ENCODE measurements around the gene ZDHHC14. TPM values are rescaled to one million over a fixed set of nuclear protein-coding genes. Genes with fewer than 3 reads are reported as not detected.

ZDHHC14 gene
- total RNA-seq, 1 donor: 7.9 TPM

DNA sequence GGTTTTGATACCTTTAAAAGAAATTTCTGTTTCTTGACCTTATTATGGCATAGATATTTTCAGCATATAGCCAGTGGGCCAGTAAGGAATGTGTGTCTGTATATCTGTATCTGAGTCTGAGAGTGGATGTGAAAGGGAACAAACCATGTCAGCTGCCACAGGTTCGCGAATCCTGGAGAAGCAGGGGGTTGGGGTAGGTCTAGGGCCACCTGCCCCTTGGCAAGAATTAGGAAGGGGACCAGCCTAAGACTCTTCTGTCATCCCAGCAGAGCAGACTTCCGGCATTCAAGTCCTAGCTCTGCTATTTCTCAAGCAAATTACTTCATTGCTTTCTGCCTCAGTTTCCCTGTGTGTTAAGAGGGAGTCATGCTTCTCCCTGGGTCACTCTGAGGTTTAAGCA lies 261.7 kb downstream of the ZDHHC14 start:
- TF ChIP-seq, protein P1, sequence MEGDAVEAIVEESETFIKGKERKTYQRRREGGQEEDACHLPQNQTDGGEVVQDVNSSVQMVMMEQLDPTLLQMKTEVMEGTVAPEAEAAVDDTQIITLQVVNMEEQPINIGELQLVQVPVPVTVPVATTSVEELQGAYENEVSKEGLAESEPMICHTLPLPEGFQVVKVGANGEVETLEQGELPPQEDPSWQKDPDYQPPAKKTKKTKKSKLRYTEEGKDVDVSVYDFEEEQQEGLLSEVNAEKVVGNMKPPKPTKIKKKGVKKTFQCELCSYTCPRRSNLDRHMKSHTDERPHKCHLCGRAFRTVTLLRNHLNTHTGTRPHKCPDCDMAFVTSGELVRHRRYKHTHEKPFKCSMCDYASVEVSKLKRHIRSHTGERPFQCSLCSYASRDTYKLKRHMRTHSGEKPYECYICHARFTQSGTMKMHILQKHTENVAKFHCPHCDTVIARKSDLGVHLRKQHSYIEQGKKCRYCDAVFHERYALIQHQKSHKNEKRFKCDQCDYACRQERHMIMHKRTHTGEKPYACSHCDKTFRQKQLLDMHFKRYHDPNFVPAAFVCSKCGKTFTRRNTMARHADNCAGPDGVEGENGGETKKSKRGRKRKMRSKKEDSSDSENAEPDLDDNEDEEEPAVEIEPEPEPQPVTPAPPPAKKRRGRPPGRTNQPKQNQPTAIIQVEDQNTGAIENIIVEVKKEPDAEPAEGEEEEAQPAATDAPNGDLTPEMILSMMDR (IDR thresholded peaks at IDR 0.05; ENCODE audit: insufficient read depth, low read length): no peak
- no peak for DNase-seq (ENCODE audit: low read depth)
- H3K4me3 ChIP-seq (ENCODE audit: low read depth, low read length): no peak overlapping the region

- TF ChIP-seq, protein P1 (IDR thresholded peaks at IDR 0.05; ENCODE audit: insufficient read depth, low read length): peak; percentile 56
- DNase-seq (ENCODE audit: low read depth): peak; percentile 51
- no peak overlapping the region for H3K4me3 ChIP-seq (ENCODE audit: low read depth, low read length)
Measured at GRCh38 chr6:157644043-157644810, 263.2 kb downstream of the ZDHHC14 start.

- DNase-seq (ENCODE audit: low read depth): no peak
- no peak overlapping the region for H3K4me3 ChIP-seq (ENCODE audit: low read depth, low read length)
- TF ChIP-seq, protein P1 (IDR thresholded peaks at IDR 0.05; ENCODE audit: insufficient read depth, low read length): no peak
Measured at GRCh38 chr6:157645201-157645795, 264.3 kb downstream of the ZDHHC14 start.

GRCh38 chr6:157646012-157646411 lies 265.0 kb downstream of the ZDHHC14 start:
- DNase-seq (ENCODE audit: low read depth): no peak
- no peak overlapping the region for H3K4me3 ChIP-seq (ENCODE audit: low read depth, low read length)
- TF ChIP-seq, protein P1 (IDR thresholded peaks at IDR 0.05; ENCODE audit: insufficient read depth, low read length): no peak

DNA sequence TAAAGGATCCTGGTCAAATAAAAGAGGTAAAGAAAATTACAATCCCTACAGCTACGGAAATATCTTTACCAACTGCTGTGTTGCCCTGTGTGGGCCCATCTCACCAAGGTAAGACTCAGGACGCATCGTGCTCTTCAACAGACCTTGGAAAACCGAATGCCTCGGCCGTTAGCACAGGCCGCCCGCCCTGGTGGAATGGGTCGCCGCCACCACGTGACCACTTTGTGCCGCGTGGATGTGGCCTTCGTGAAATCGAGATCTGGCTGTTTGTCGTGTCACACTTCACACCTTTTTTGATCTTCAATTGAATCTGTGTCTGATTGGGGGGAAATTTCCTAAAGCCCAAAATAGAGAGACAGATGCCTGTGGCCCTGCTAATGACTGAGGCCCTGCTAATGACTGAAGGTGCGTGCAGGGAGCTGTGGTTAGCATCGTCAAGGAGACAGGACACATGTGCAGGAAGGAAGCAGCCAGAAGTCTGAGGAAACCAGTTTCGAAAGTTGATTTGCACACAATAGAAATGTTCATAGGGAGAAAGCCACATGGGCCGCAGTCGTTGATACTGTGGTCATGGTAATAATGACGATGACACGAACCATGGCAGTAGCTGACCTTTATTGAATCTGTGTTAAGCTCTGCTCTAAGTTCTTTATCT lies 266.4 kb downstream of the ZDHHC14 start:
- TF ChIP-seq, protein P1 (IDR thresholded peaks at IDR 0.05; ENCODE audit: insufficient read depth, low read length): no peak
- DNase-seq (ENCODE audit: low read depth): no peak
- no peak overlapping the region for H3K4me3 ChIP-seq (ENCODE audit: low read depth, low read length)

DNA sequence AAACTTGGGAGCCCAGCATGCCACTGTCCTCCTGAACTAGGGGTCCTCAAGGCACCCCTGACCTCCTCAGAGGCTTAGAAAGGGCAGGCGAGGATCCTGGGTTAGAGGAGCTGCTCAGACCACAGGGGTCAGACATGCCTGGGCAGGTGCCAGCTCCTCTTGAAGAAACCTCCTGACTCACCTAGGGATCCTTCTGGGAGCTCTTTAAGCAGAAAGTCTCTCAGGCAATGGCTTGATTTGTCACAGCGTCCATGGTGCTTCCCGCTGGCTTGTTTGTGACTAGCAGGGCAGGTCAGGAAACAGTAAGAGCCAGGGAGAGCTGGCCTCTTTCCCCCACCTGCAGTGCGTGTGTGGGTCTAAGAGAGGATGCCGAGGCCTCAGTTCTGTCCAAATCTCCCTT lies 267.6 kb downstream of the ZDHHC14 start:
- DNase-seq (ENCODE audit: low read depth): no peak
- TF ChIP-seq, protein P1 (IDR thresholded peaks at IDR 0.05; ENCODE audit: insufficient read depth, low read length): no peak
- H3K4me3 ChIP-seq (ENCODE audit: low read depth, low read length): no peak overlapping the region
